Uterus (tissue), 2 donors: ENCODE results near the gene FETUB.

ENCODE experiments used
- CTCF ChIP-seq, 4 experiments: fragments of 200-600 bp in 2 of 4; fragments of 450-650 bp in 2 of 4; sonication (generic) in 2 of 4; IDR thresholded peaks; one replicate each; pipeline ENCODE4 v1.5.1; 2016 to 2019; ENCODE audit warnings: antibody characterized with exemption in 4 of 4, mild to moderate bottlenecking in 2 of 4, moderate library complexity in 1 of 4
- POLR2A ChIP-seq, 2 donors: fragments of 450-650 bp; IDR thresholded peaks; one replicate each; pipeline ENCODE4 v1.6.1; 2016; ENCODE audit warnings: antibody characterized with exemption in 2 of 2, mild to moderate bottlenecking in 1 of 2, moderate library complexity in 1 of 2

GRCh38 chr3:186630950-186631641 is 9.1 kb upstream of the FETUB start:
- TF ChIP-seq CTCF (IDR thresholded peaks at IDR 0.05) (no peak), POLR2A (IDR thresholded peaks at IDR 0.05) (no peak)
